T-helper 17 cell (primary cell): ENCODE results near the gene SMARCE1. TPM values are rescaled to one million over a fixed set of nuclear protein-coding genes. Genes with fewer than 3 reads are reported as not detected.
"Not testable (repeated sequence)": the region's sequence is repeated elsewhere in the genome, so short reads cannot be mapped to it uniquely, and the experiment has no call there.

ENCODE experiments used
- ATAC-seq: fragments of 150-1000 bp; cut with Tn5 transposase; 2 replicates; pipeline ENCODE4 v1.10.0; 2021; ENCODE audit warnings: mild to moderate bottlenecking, moderate library complexity
- DNase-seq, 3 donors: peaks; one replicate each; pipeline versions ENCODE4 v3.0.0 to v3.0.0-alpha.2; 2020 to 2021
- H3K9me3 ChIP-seq: one replicate; pipeline ENCODE4 v1.7.0; 2013; ENCODE audit warnings: low read length, mild to moderate bottlenecking; ENCODE audit not compliant: control insufficient read depth, poor library complexity, severe bottlenecking
- H3K27ac Mint-ChIP-seq: one replicate; pipeline ENCODE4 v1.8.0; 2022; ENCODE audit warnings: mild to moderate bottlenecking, moderate library complexity, mixed read lengths
- H3K27me3 Mint-ChIP-seq: one replicate; pipeline ENCODE4 v1.8.0; 2022; ENCODE audit warnings: mixed read lengths
- H3K36me3 Mint-ChIP-seq: one replicate; pipeline ENCODE4 v1.8.0; 2022; ENCODE audit warnings: low read depth, mixed read lengths
- H3K4me1 Mint-ChIP-seq: one replicate; pipeline ENCODE4 v1.8.0; 2022; ENCODE audit warnings: mild to moderate bottlenecking, mixed read lengths
- H3K4me3 Mint-ChIP-seq: one replicate; pipeline ENCODE4 v1.8.0; 2022; ENCODE audit warnings: mild to moderate bottlenecking, moderate library complexity, mixed read lengths
- total RNA-seq, 4 donors: library from RNA in 2 of 4; stranded (reverse) in 2 of 4; gene quantifications; one replicate each; pipeline ENCODE4 v1.2.3 and lab custom pipeline; 2022 to 2026

Gene SMARCE1
- total RNA-seq, 2 donors from 2014 or later, result 60.0 to 77.5 TPM

DNA sequence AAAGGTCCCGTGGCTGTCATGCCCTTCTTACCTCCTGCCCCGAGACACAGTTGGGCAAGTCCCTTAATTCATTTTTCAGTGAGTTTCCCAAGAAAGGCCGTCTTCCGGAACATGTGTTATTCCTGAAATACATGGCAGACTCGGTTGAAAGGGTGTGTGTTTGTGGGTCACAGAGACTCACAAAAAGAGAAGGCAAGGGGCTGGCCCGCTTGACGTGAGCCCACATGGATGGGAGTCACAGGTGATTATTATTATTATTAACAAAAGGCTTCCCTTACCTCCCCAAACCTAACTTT, 48.2 kb downstream of the SMARCE1 start:
- peak overlapping the region; percentile 83 for H3K4me3 Mint-ChIP-seq
- peaks cover 68% of the 10 kb centered on the region for H3K4me1 Mint-ChIP-seq
- H3K36me3 Mint-ChIP-seq, result peaks cover 3% of the 10 kb centered on the region
- H3K27me3 Mint-ChIP-seq, result no peaks in the 10 kb centered on the region
- no peak for ATAC-seq
- no peaks in the 10 kb centered on the region for H3K9me3 ChIP-seq
- DNase-seq, result no peak
- H3K27ac Mint-ChIP-seq, result peak overlapping the region; percentile 100

DNA sequence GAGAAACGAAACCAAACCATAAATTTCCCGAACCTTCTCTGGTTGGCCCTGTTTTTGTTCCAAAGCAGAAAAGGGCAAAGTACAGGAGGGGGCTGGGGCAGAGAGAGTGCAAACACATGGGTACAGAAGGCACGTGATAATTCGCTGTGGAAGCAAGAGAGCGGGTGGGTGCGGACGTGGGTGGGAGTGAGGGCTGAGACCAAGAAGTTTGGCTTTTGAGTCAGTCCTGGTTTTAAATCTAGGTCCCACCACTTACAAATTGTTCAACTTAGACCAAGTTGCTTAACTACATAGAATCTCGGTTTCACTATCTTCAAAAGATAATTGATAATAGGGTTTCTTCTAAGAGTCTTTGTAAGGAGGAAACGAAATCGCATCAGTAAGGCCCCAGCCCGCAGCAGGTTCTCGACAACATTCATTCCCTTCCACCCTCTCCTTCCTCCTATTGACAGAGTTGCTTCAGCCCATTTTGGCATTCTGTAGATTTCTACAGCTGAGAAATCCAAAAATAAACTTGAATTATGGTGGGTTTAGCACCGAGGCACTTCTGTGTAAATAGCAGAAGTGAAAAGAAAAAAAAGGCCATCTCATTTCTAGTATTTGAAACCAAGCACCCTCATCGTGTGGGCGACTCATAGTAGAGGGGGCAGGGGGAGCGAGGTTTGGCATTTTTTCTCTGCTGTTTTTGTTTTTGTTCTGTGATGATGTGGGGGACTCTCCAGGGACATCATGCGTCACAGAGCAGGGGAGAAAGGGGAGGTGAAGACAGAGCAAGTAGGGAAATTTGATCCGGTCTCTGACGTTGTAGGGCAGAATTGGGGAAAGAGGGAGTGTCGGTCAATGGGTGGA, 48.8 kb downstream of the SMARCE1 start:
- Mint-ChIP-seq H3K27me3 (no peaks in the 10 kb centered on the region), H3K27ac (peak overlapping the region; percentile 100), H3K4me3 (peak overlapping the region; percentile 83), H3K4me1 (peaks cover 62% of the 10 kb centered on the region), H3K36me3 (peaks cover 3% of the 10 kb centered on the region)
- H3K9me3 ChIP-seq, result no peaks in the 10 kb centered on the region
- peak; percentile 82 for ATAC-seq
- peak; percentile 38 to 66 (median 58) for DNase-seq

DNA sequence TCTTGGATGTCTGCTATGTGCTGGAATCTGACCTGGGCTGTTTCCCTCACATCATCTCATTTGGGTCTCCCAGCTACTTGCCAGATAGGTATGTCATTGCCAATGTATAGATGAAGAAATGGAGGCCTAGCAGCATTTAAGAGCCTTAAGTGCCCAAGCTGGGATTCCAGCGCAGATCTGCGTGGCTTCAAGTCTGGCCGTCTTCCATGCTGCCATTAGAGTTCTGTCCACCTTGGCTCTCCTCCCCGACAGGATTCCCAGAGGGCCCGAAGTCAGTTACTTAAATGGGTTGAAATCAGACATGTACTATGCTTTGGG, 49.4 kb downstream of the SMARCE1 start:
- H3K4me1 Mint-ChIP-seq, result peaks cover 62% of the 10 kb centered on the region
- H3K36me3 Mint-ChIP-seq, result peaks cover 3% of the 10 kb centered on the region
- H3K4me3 Mint-ChIP-seq, result peak overlapping the region; percentile 83
- ATAC-seq (no peak), DNase-seq (no peak)
- no peaks in the 10 kb centered on the region for H3K9me3 ChIP-seq
- H3K27ac Mint-ChIP-seq, result peak overlapping the region; percentile 100
- no peaks in the 10 kb centered on the region for H3K27me3 Mint-ChIP-seq

DNA sequence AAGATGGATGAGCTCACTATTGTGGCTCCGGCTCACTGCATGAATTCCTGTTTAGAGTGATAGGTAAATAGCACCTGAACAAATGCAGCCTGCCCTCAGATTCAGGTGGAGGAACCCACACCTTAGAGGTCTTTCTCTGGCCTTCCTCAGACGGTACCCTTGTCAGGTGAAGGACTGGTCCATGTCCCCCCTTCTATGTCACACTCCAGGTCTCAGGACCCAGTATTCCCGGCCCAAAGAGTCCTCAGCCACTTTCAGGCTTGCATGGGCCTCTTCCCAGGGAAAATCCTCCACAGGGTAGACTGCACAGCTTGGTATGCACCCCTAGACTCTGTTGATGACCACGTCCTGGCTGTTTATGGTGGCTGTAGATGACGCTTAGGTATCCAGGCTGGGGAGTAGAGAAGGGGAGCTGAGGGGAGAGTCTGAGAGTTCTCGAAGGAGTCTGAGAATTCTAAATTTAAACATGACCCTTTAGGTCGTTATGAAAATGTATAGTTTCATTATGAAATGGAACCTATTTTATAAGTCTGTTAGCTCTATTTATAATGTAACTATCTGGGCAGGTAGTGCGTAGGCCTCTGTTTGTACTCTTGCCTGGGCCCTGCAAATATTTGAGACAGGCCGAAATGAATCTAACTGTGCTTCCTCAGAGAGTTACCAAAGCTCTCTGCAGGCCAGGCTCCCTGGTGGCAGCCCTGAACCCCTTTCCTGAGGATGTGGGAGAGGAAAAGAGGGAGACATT, 49.9 kb downstream of the SMARCE1 start:
- ATAC-seq (no peak), DNase-seq (no peak)
- peak overlapping the region; percentile 100 for H3K27ac Mint-ChIP-seq
- peaks cover 2% of the 10 kb centered on the region for H3K36me3 Mint-ChIP-seq
- H3K4me3 Mint-ChIP-seq, result peak overlapping the region; percentile 83
- H3K9me3 ChIP-seq, result no peaks in the 10 kb centered on the region
- peaks cover 57% of the 10 kb centered on the region for H3K4me1 Mint-ChIP-seq
- H3K27me3 Mint-ChIP-seq, result no peaks in the 10 kb centered on the region

DNA sequence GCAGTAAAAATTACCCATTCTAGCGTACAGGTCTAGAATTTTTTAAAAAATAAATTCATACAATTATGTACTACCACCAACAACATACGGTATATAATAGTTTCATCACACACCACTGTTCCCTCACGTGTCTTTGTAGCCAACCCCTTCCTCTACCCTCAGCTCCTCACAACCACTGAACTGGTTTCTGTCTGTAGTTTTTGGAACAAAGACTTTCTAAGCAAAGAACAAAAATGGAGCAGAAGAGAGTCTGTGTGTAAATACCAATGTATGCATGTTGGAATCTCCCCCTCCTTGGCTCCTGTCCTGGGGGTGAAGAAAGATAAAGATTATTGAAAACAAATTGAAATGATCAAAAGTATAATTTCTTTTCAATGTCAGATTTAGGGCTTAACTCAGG, 50.5 kb downstream of the SMARCE1 start:
- Mint-ChIP-seq H3K4me3 (peak overlapping the region; percentile 43), H3K4me1 (peaks cover 53% of the 10 kb centered on the region), H3K36me3 (no peaks in the 10 kb centered on the region), H3K27me3 (no peaks in the 10 kb centered on the region), H3K27ac (peak overlapping the region; percentile 100)
- no peak for DNase-seq
- no peaks in the 10 kb centered on the region for H3K9me3 ChIP-seq
- no peak for ATAC-seq

DNA sequence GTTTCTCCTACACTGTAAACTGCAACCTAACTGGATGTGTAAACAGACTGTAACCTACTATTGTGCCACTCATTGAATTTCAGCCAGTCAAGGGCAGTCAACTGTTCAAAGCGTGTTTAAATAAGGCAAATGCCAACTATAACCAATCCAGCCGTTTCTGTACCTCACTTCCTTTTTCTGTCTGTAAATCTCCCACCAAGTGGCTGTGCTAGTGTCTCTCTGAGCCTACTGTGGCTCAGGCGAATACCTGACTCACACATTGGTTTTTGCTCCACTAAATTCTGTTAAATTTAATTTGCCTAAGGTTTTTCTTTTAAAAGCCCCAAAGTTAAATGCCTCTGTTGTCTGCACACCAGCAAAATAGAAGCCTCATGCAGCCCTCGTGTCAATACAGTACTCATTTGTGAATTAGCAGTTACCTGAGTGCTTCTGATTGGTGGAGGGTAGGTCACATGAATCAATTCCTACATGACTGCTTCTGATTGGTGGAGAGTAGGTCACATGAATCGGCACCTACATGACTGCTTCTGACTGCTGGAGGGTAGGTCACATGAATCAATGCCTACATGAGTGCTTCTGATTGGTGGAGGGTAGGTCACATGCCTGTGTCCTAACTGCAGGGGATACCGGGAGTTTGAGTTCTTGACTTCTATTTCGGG, 51.2 kb downstream of the SMARCE1 start:
- Mint-ChIP-seq H3K27ac (peak overlapping the region; percentile 100), H3K36me3 (no peaks in the 10 kb centered on the region), H3K4me1 (peaks cover 45% of the 10 kb centered on the region), H3K27me3 (no peaks in the 10 kb centered on the region), H3K4me3 (no peak overlapping the region)
- DNase-seq (no peak), ATAC-seq (no peak)
- no peaks in the 10 kb centered on the region for H3K9me3 ChIP-seq

DNA sequence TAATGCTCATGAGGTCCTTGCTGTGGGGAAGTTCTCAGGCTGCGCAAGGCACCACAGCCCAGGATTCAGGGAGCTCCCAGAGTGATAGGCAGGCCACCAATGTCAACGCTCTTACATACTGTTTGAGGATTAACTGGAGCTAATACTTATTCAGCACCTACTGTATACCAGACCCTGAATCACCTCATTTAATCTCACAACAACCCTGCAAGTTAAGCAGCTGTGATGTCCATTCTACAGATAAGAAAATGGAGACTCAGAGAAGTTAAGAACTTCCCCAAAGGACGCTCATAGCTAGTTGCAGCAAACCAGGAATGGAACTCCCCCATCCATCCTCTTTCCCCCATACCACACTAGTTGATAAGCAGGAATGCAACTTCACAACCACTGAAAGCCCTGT, 56.9 kb downstream of the SMARCE1 start:
- DNase-seq (no peak), ATAC-seq (no peak)
- H3K4me3 Mint-ChIP-seq, result no peak overlapping the region
- no peaks in the 10 kb centered on the region for H3K36me3 Mint-ChIP-seq
- no peaks in the 10 kb centered on the region for H3K9me3 ChIP-seq
- H3K4me1 Mint-ChIP-seq, result peaks cover 31% of the 10 kb centered on the region
- no peaks in the 10 kb centered on the region for H3K27me3 Mint-ChIP-seq
- H3K27ac Mint-ChIP-seq, result no peak overlapping the region

DNA sequence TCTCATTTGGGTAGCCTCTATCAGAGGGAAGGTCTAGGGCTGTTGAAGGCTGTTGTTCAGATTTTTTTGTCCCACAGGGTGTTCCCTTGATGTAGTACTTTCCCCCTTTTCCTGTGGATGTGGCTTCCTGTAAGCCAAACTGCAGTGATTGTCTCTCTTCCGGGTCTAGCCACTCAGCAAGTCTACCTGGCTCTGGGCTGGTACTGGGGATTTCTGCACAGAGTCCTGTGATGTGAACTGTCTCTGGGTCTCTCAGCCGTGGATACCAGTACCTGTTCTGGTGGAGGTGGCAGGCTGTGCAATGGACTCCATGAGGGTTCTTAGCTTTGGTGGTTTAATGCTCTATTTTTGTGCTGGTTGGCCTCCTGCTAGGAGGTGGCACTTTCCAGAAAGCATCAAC, 59.1 kb downstream of the SMARCE1 start:
- peak overlapping the region; percentile 79 for H3K27ac Mint-ChIP-seq
- peaks cover 27% of the 10 kb centered on the region for H3K4me1 Mint-ChIP-seq
- peak; percentile 30 for ATAC-seq
- H3K36me3 Mint-ChIP-seq, result no peaks in the 10 kb centered on the region
- peak overlapping the region; percentile 28 for H3K4me3 Mint-ChIP-seq
- DNase-seq, result no peak
- H3K27me3 Mint-ChIP-seq, result no peaks in the 10 kb centered on the region
- H3K9me3 ChIP-seq, result peaks cover 4% of the 10 kb centered on the region

DNA sequence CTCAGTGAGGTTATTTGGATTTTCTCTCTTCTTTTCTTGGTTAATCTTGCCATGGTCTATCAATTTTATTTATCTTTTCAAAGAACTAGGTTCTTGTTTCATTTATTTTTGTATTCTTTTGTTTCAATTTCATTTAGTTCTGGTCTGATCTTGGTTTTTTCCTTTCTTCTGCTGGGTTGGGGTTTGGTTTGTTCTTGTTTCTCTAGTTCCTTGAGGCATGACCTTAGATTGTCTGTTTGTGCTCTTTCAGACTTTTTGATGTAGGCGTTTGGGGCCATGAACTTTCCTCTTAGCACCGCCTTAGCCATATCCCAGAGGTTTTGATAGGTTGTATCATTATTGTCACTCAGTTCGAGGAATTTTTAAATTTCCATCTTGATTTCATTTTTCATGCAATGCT, 61.4 kb downstream of the SMARCE1 start:
- not testable (repeated sequence) for H3K36me3 Mint-ChIP-seq, DNase-seq, H3K27me3 Mint-ChIP-seq, H3K9me3 ChIP-seq, ATAC-seq
- Mint-ChIP-seq H3K4me3 (peak overlapping the region; percentile 5), H3K4me1 (peaks cover 42% of the 10 kb centered on the region), H3K27ac (peak overlapping the region; percentile 25)

DNA sequence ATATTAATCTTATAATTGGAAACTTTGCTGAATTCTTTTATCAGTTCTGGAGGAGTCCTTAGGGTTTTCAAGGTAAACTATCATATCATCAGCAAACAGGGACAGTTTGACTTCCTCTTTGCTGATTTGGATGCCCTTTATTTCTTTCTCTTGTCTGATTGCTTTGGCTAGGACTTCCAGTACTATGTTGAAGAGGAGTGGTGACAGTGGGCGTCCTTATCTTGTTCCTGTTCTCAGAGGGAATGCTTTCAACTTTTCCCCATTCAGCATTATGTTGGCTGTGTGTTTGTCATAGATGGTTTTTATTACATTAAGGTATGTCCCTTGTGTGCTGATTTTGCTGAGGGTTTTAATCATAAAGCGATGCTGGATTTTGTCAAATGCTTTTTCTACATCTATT, 62.7 kb downstream of the SMARCE1 start:
- not testable (repeated sequence) for DNase-seq, H3K36me3 Mint-ChIP-seq, H3K27me3 Mint-ChIP-seq, H3K4me3 Mint-ChIP-seq, ATAC-seq, H3K9me3 ChIP-seq
- peak overlapping the region; percentile 25 for H3K27ac Mint-ChIP-seq
- peaks cover 45% of the 10 kb centered on the region for H3K4me1 Mint-ChIP-seq

DNA sequence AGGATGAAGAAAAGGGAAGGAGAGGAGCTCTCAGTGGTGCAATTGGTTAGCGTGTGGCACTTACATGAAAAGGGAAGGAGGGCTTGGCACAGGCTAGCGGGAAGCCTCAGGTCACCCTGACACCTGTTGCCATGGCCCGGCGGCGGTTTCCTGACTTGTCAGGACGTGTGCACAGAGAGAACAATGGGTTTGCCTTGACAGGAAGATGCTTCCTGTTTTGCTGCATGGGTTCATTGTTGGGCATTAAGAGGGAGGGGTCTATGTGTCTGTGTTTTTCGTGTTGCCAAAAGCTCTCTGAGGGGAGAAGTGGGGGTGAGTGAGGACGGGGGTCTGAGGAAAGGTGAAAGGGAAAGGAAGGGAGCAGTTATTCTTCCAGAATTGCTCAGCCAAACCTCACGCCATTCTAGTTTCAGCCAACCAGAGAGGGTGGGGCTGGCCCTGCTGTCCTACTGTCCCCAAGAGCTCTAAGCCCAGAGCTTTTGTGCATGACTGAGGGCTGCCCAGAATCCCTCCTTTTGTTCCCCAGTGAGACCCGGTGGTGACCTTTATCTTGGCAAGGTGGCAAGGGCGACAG, 65.2 kb downstream of the SMARCE1 start:
- peak in 1 of 3 donors; percentile 47 for DNase-seq
- peak; percentile 90 for ATAC-seq
- peaks cover 4% of the 10 kb centered on the region for H3K9me3 ChIP-seq
- Mint-ChIP-seq H3K36me3 (no peaks in the 10 kb centered on the region), H3K27ac (peak overlapping the region; percentile 88), H3K4me3 (peak overlapping the region; percentile 79), H3K4me1 (peaks cover 37% of the 10 kb centered on the region), H3K27me3 (no peaks in the 10 kb centered on the region)

DNA sequence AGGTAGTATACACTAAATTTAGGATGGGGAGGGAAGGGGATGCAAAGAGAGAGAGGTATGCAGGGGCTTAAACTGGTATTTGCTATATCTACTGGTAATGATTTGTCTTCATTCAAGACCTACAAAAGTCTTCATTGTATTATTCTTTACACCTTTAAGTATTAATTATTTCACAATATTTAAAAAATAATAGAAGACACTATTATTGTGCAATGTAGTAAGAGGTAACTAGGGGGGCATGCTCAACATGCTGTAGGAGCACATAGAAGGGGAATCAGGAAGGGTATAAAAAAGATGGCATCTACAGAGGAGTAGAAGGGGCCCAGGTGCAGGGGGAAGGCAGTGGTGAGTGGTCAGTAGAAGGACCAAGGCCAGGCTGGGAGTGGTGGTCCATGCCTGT, 67.5 kb downstream of the SMARCE1 start:
- Mint-ChIP-seq H3K27ac (peak overlapping the region; percentile 67), H3K4me3 (no peak overlapping the region), H3K27me3 (no peaks in the 10 kb centered on the region), H3K4me1 (peaks cover 40% of the 10 kb centered on the region), H3K36me3 (no peaks in the 10 kb centered on the region)
- ATAC-seq (no peak), DNase-seq (no peak)
- peaks cover 4% of the 10 kb centered on the region for H3K9me3 ChIP-seq

DNA sequence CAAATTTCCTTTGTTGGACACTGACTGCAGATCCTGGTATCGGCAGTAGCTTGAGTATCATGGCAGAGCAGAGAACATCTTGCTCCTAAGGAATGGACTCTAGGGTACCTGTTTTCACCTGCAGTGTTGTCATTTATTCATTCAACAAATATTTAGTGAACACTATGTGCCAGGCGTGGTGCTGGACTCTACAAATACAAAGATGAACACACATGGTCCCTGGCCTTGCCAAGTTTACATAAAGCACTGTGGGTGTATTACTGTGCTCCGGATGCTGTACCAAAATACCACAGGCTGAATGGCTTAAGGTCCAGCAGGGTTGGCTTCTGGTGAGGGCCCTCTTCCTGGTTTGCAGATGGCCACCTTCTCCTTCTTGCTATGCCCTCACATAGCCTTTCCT, 68.1 kb downstream of the SMARCE1 start:
- Mint-ChIP-seq H3K4me1 (peaks cover 40% of the 10 kb centered on the region), H3K4me3 (no peak overlapping the region), H3K27ac (peak overlapping the region; percentile 67), H3K27me3 (no peaks in the 10 kb centered on the region), H3K36me3 (no peaks in the 10 kb centered on the region)
- no peaks in the 10 kb centered on the region for H3K9me3 ChIP-seq
- ATAC-seq, result no peak
- DNase-seq, result no peak
